ENCODE data around the gene CABP4.
A peak's percentile ranks its signal among the peaks of the same experiment; 100 is the strongest.

CABP4 gene

DNA sequence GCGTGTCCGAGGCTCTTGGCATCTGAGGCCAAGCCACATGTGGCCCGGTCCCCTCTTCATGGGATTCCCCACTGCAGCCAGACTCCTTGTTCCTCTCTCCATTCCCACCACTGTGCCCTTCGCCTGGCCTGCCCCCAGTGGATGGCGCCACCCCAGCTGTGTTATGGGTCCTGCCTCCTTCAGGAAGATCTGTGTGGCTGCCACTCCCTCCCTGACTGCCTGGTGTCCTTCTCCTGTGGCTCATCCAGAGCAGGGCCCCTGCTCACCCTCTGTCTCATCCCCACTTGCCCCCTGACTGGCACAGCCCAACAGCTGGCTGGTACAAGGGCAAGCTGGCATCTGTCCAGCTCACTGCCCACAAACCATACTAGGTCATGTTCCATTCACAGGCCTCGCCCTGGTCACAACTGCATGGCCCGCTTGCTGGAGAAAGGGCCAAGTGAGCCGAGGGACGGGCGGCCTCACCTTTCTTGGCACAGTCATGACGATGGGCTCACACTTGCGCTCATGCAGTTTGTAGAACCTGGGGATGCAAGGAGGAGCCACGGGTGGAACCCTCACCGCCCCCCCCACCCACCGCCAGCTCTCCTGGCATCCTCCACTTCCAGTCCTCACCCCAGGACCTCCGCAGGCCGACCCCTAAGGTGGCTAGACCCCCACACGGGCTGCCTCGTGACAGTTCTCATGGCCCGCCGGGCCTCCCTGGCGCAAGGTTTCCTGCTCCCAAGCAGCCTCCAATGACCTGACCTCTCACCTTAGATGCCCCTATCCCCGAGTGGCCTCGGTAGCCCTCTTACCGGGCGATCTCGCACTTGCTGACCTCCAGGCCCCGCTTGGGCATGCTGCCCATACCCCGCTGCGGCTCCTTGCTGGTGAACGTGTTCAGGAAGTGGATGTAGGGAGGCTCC lies 15.6 kb upstream of the CABP4 start:
- peak in 1 of 3 donors; percentile 42 for DNase-seq
- Histone ChIP-seq H3K9me3 (ENCODE audit: control extremely low read depth in 1 of 5, control insufficient read depth in 4 of 5, insufficient read depth in 2 of 5, low read depth in 1 of 5, low read length in 4 of 5) (no peaks in the 10 kb centered on the region), H3K36me3 (ENCODE audit: control insufficient read depth in 4 of 4, insufficient read depth in 4 of 4, low read length in 3 of 4) (peaks cover 2 to 45% (median 10%) of the 10 kb centered on the region in 4 experiments), H3K27me3 (replicated peaks in 2 of 5; ENCODE audit: control insufficient read depth in 4 of 5, insufficient read depth in 5 of 5, low read length in 4 of 5) (no peaks in the 10 kb centered on the region), H3K4me3 (ENCODE audit: control insufficient read depth in 1 of 7, extremely low read depth in 1 of 7, insufficient read depth in 4 of 7, low read depth in 2 of 7, low read length in 6 of 7) (peak overlapping the region in 1 of 7 experiments; percentile 20), H3K27ac (ENCODE audit: insufficient read depth in 1 of 2, low read depth in 1 of 2, low read length in 2 of 2, poor library complexity in 1 of 2, severe bottlenecking in 2 of 2) (no peak overlapping the region), H3K4me1 (ENCODE audit: control extremely low read depth in 1 of 4, control insufficient read depth in 4 of 4, insufficient read depth in 4 of 4, low read length in 3 of 4) (peaks cover 1 to 85% (median 77%) of the 10 kb centered on the region in 4 experiments)
- ChIA-PET POLR2A (interaction anchor here (1.1 to 1.4 kb wide), 3 partner anchors 12 to 38 kb away, joined by 4 to 6 read pairs (median 4); partner anchors contain the start of genes PPP1CA and RPS6KB2), CTCF (interaction anchor here (0.7 to 2.1 kb wide), 6 partner anchors 11 to 43 kb away, joined by 3 to 11 read pairs (median 4); partner anchors contain the start of genes AIP and PPP1CA)
- WGBS (ENCODE audit: insufficient coverage): 63% methylated on average over 27 of the region's 31 CpGs

GRCh38 chr11:67440229-67441097 lies 14.7 kb upstream of the CABP4 start:
- ChIA-PET POLR2A (interaction anchor here (1.4 kb wide), 1 partner anchor 39 kb away, joined by 6 read pairs; the partner anchor contains the start of gene PPP1CA), CTCF (interaction anchor here (0.6 to 2.1 kb wide), 9 partner anchors 9 to 65 kb away, joined by 3 to 11 read pairs (median 3); partner anchors contain the start of genes PITPNM1, PPP1CA, RAD9A and RPS6KB2)
- no peak for DNase-seq
- WGBS (ENCODE audit: insufficient coverage): 60% methylated on average over 14 of the region's 17 CpGs
- Histone ChIP-seq H3K27ac (ENCODE audit: insufficient read depth in 1 of 2, low read depth in 1 of 2, low read length in 2 of 2, poor library complexity in 1 of 2, severe bottlenecking in 2 of 2) (no peak overlapping the region), H3K9me3 (ENCODE audit: control extremely low read depth in 1 of 5, control insufficient read depth in 4 of 5, insufficient read depth in 2 of 5, low read depth in 1 of 5, low read length in 4 of 5) (no peaks in the 10 kb centered on the region), H3K4me1 (ENCODE audit: control extremely low read depth in 1 of 4, control insufficient read depth in 4 of 4, insufficient read depth in 4 of 4, low read length in 3 of 4) (peaks cover 1 to 85% (median 75%) of the 10 kb centered on the region in 4 experiments), H3K4me3 (ENCODE audit: control insufficient read depth in 1 of 7, extremely low read depth in 1 of 7, insufficient read depth in 4 of 7, low read depth in 2 of 7, low read length in 6 of 7) (no peak overlapping the region), H3K36me3 (ENCODE audit: control insufficient read depth in 4 of 4, insufficient read depth in 4 of 4, low read length in 3 of 4) (peaks cover 2 to 36% (median 4%) of the 10 kb centered on the region in 4 experiments), H3K27me3 (replicated peaks in 2 of 5; ENCODE audit: control insufficient read depth in 4 of 5, insufficient read depth in 5 of 5, low read length in 4 of 5) (no peaks in the 10 kb centered on the region)

DNA sequence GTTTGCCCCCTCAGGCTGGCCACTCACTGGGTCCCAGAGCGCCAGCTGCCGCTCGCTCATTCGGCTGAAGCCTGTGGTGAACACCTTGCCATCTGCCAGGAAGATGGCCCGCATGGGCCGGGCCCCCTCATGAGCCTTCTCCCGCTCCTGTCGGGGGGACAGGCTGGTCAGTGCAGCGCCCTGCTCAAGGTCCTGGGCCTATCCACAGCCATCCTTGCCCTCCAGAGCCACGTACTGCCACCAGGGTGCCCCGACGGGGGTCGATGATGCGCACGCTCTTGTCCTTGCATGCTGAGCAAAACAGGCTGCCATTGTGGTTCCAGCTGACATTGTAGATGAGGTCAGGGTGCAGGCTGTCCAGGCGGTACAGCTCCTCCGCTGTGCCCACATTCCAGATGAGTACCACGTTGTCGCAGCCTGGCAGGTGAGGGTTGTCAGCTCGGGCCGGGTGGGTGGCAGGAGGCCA lies 14.0 kb upstream of the CABP4 start:
- Histone ChIP-seq H3K27me3 (replicated peaks in 2 of 5; ENCODE audit: control insufficient read depth in 4 of 5, insufficient read depth in 5 of 5, low read length in 4 of 5) (no peaks in the 10 kb centered on the region), H3K36me3 (ENCODE audit: control insufficient read depth in 4 of 4, insufficient read depth in 4 of 4, low read length in 3 of 4) (peaks cover 0 to 29% (median 0%) of the 10 kb centered on the region in 4 experiments), H3K4me3 (ENCODE audit: control insufficient read depth in 1 of 7, extremely low read depth in 1 of 7, insufficient read depth in 4 of 7, low read depth in 2 of 7, low read length in 6 of 7) (no peak overlapping the region), H3K27ac (ENCODE audit: insufficient read depth in 1 of 2, low read depth in 1 of 2, low read length in 2 of 2, poor library complexity in 1 of 2, severe bottlenecking in 2 of 2) (no peak overlapping the region), H3K4me1 (ENCODE audit: control extremely low read depth in 1 of 4, control insufficient read depth in 4 of 4, insufficient read depth in 4 of 4, low read length in 3 of 4) (peaks cover 1 to 80% (median 71%) of the 10 kb centered on the region in 4 experiments), H3K9me3 (ENCODE audit: control extremely low read depth in 1 of 5, control insufficient read depth in 4 of 5, insufficient read depth in 2 of 5, low read depth in 1 of 5, low read length in 4 of 5) (no peaks in the 10 kb centered on the region)
- CTCF ChIA-PET: interaction anchor here (0.6 to 2.1 kb wide), 7 partner anchors 9 to 64 kb away, joined by 3 to 11 read pairs (median 3); partner anchors contain the start of genes PITPNM1, PPP1CA, RAD9A and RPS6KB2
- POLR2A ChIA-PET: interaction anchor here (1.4 kb wide), 1 partner anchor 40 kb away, joined by 6 read pairs; the partner anchor contains the start of gene PPP1CA
- no peak for DNase-seq
- WGBS (ENCODE audit: insufficient coverage): 85% methylated on average over 19 of the region's 21 CpGs

- H3K36me3 ChIP-seq (ENCODE audit: control insufficient read depth in 4 of 4, insufficient read depth in 4 of 4, low read length in 3 of 4): peaks cover 0 to 25% (median 0%) of the 10 kb centered on the region in 4 experiments
- H3K4me3 ChIP-seq (ENCODE audit: control insufficient read depth in 1 of 7, extremely low read depth in 1 of 7, insufficient read depth in 4 of 7, low read depth in 2 of 7, low read length in 6 of 7): no peak overlapping the region
- DNase-seq: no peak
- H3K27ac ChIP-seq (ENCODE audit: insufficient read depth in 1 of 2, low read depth in 1 of 2, low read length in 2 of 2, poor library complexity in 1 of 2, severe bottlenecking in 2 of 2): no peak overlapping the region
- WGBS (ENCODE audit: insufficient coverage): 93% methylated on average over 28 of the region's 28 CpGs
- H3K9me3 ChIP-seq (ENCODE audit: control extremely low read depth in 1 of 5, control insufficient read depth in 4 of 5, insufficient read depth in 2 of 5, low read depth in 1 of 5, low read length in 4 of 5): no peaks in the 10 kb centered on the region
- H3K27me3 ChIP-seq (replicated peaks in 2 of 5; ENCODE audit: control insufficient read depth in 4 of 5, insufficient read depth in 5 of 5, low read length in 4 of 5): no peaks in the 10 kb centered on the region
- peaks cover 1 to 73% (median 65%) of the 10 kb centered on the region in 4 experiments for H3K4me1 ChIP-seq (ENCODE audit: control extremely low read depth in 1 of 4, control insufficient read depth in 4 of 4, insufficient read depth in 4 of 4, low read length in 3 of 4)
- ChIA-PET CTCF (interaction anchor here (1.2 to 2.1 kb wide), 4 partner anchors 13 to 51 kb away, joined by 3 to 11 read pairs (median 3); partner anchors contain the start of genes PPP1CA, RAD9A and RPS6KB2), POLR2A (no interaction called here)
Measured at GRCh38 chr11:67441731-67442351, 13.3 kb upstream of the CABP4 start.

GRCh38 chr11:67442504-67443404 lies 12.4 kb upstream of the CABP4 start:
- H3K9me3 ChIP-seq (ENCODE audit: control extremely low read depth in 1 of 5, control insufficient read depth in 4 of 5, insufficient read depth in 2 of 5, low read depth in 1 of 5, low read length in 4 of 5): no peaks in the 10 kb centered on the region
- POLR2A ChIA-PET: no interaction called here
- peak overlapping the region in 1 of 2 experiments; percentile 66 for H3K27ac ChIP-seq (ENCODE audit: insufficient read depth in 1 of 2, low read depth in 1 of 2, low read length in 2 of 2, poor library complexity in 1 of 2, severe bottlenecking in 2 of 2)
- no peaks in the 10 kb centered on the region for H3K27me3 ChIP-seq (replicated peaks in 2 of 5; ENCODE audit: control insufficient read depth in 4 of 5, insufficient read depth in 5 of 5, low read length in 4 of 5)
- peak overlapping the region in 4 of 7 experiments; percentile 27 to 75 (median 64) for H3K4me3 ChIP-seq (ENCODE audit: control insufficient read depth in 1 of 7, extremely low read depth in 1 of 7, insufficient read depth in 4 of 7, low read depth in 2 of 7, low read length in 6 of 7)
- peaks cover 0 to 22% (median 0%) of the 10 kb centered on the region in 4 experiments for H3K36me3 ChIP-seq (ENCODE audit: control insufficient read depth in 4 of 4, insufficient read depth in 4 of 4, low read length in 3 of 4)
- CTCF ChIA-PET: no interaction called here
- peaks cover 0 to 66% (median 58%) of the 10 kb centered on the region in 4 experiments for H3K4me1 ChIP-seq (ENCODE audit: control extremely low read depth in 1 of 4, control insufficient read depth in 4 of 4, insufficient read depth in 4 of 4, low read length in 3 of 4)
- WGBS (ENCODE audit: insufficient coverage): 74% methylated on average over 30 of the region's 45 CpGs
- no peak for DNase-seq

Data from common myeloid progenitor, CD34-positive (primary cell).